Uterus (tissue), 4 donors: ENCODE data around the gene KCND3. TPM values are rescaled to one million over a fixed set of nuclear protein-coding genes. Genes with fewer than 3 reads are reported as not detected.

Experiments
- DNase-seq, 2 donors: peaks; one replicate each; pipeline ENCODE4 v3.0.0-alpha.2; 2019 to 2020
- H3K27ac ChIP-seq, 2 donors: fragments of 200-600 bp; sonication (generic); 1 replicate in 1 of 2; 2 replicates in 1 of 2; pipeline ENCODE4 v1.5.1; 2016 to 2018
- H3K27me3 ChIP-seq, 2 donors: fragments of 200-600 bp; sonication (generic); one replicate each; pipeline ENCODE4 v1.5.1; 2018 to 2019; ENCODE audit warnings: control low read depth in 1 of 2
- H3K36me3 ChIP-seq, 2 donors: fragments of 200-600 bp; sonication (generic); one replicate each; pipeline ENCODE4 v1.5.1; 2019; ENCODE audit warnings: control low read depth in 1 of 2
- H3K4me1 ChIP-seq, 2 donors: fragments of 200-600 bp; sonication (generic); one replicate each; pipeline ENCODE4 v1.5.1; 2018 to 2019; ENCODE audit warnings: control low read depth in 1 of 2
- H3K4me3 ChIP-seq, 2 donors: fragments of 200-600 bp; sonication (generic); 1 replicate in 1 of 2; 2 replicates in 1 of 2; pipeline ENCODE4 v1.5.1; 2018 to 2019; ENCODE audit warnings: mild to moderate bottlenecking in 1 of 2
- H3K9me3 ChIP-seq, 2 donors: fragments of 200-600 bp; sonication (generic); one replicate each; pipeline ENCODE4 v1.5.1; 2019; ENCODE audit warnings: control low read depth in 1 of 2
- CTCF ChIP-seq, 4 experiments: fragments of 200-600 bp in 2 of 4; fragments of 450-650 bp in 2 of 4; sonication (generic) in 2 of 4; IDR thresholded peaks; one replicate each; pipeline ENCODE4 v1.5.1; 2016 to 2019; ENCODE audit warnings: antibody characterized with exemption in 4 of 4, mild to moderate bottlenecking in 2 of 4, moderate library complexity in 1 of 4
- POLR2A ChIP-seq, 2 donors: fragments of 450-650 bp; IDR thresholded peaks; one replicate each; pipeline ENCODE4 v1.6.1; 2016; ENCODE audit warnings: antibody characterized with exemption in 2 of 2, mild to moderate bottlenecking in 1 of 2, moderate library complexity in 1 of 2
- intact Hi-C: fragments of 100-400 bp; cut with DNase I; formaldehyde crosslinking; loops from one replicate; pipeline ENCODE4 v1.15.1; 2023; ENCODE audit warnings: low total_unique reads
- total RNA-seq, 4 donors: library from RNA; depleted of rRNA in 3 of 4; stranded (reverse); fragments of >200 nt in 3 of 4; gene quantifications; one replicate each; pipeline versions ENCODE4 v1.1.0 to v1.2.4, GENCODE V29; 2014 to 2023
- donor health status: DM: yes; HTN: yes; CAD: no.

Gene KCND3
- total RNA-seq, 4 donors from 2014 or later: 5.0 to 13.5 (median 7.2) TPM

GRCh38 chr1:111739925-111740765, 249.3 kb downstream of the KCND3 start:
- Histone ChIP-seq H3K9me3 (no peaks in the 10 kb centered on the region), H3K4me3 (peak overlapping the region; percentile 38 to 41), H3K4me1 (no peaks in the 10 kb centered on the region), H3K27me3 (no peaks in the 10 kb centered on the region), H3K36me3 (no peaks in the 10 kb centered on the region), H3K27ac (peak overlapping the region; percentile 84 to 88)
- peak; percentile 76 to 77 for DNase-seq
- intact Hi-C loops: loop anchor here (5.0 kb wide), 1 partner anchor 233 kb away; no protein-coding TSS in a partner anchor
- TF ChIP-seq CTCF (IDR thresholded peaks at IDR 0.05): no peak
- TF ChIP-seq POLR2A (IDR thresholded peaks at IDR 0.05): no peak

- H3K36me3 ChIP-seq: no peaks in the 10 kb centered on the region
- peak; percentile 87 for DNase-seq
- H3K4me1 ChIP-seq: no peaks in the 10 kb centered on the region
- peak within 1 kb of the TSS; percentile 38 to 41 for H3K4me3 ChIP-seq
- intact Hi-C loops: no loop called here
- H3K9me3 ChIP-seq: no peaks in the 10 kb centered on the region
- peak within 1 kb of the TSS; percentile 84 to 88 for H3K27ac ChIP-seq
- TF ChIP-seq POLR2A (IDR thresholded peaks at IDR 0.05) (peak; percentile 73 to 75), CTCF (IDR thresholded peaks at IDR 0.05) (peak in 2 of 4 experiments; percentile 4 to 14)
- no peaks in the 10 kb centered on the region for H3K27me3 ChIP-seq
These were observed 250.1 kb downstream of the KCND3 start, which contains the start of gene INKA2 for GRCh38 chr1:111739194-111739924. Gene INKA2 (minus strand): TSS chr1:111739395. CDS start chr1:111739242, 153 bp downstream.

- intact Hi-C loops: no loop called here
- peak; percentile 22 to 29 for TF ChIP-seq POLR2A (IDR thresholded peaks at IDR 0.05)
- TF ChIP-seq CTCF (IDR thresholded peaks at IDR 0.05): no peak
- no peaks in the 10 kb centered on the region for H3K9me3 ChIP-seq
- peak overlapping the region; percentile 84 to 88 for H3K27ac ChIP-seq
- H3K4me3 ChIP-seq: peak overlapping the region; percentile 38 to 41
- H3K27me3 ChIP-seq: no peaks in the 10 kb centered on the region
- peaks cover 0 to 3% of the 10 kb centered on the region in 2 donors for H3K4me1 ChIP-seq
- no peaks in the 10 kb centered on the region for H3K36me3 ChIP-seq
- DNase-seq: peak; percentile 78 to 81
These were observed 250.9 kb downstream of the KCND3 start for GRCh38 chr1:111738436-111739193.

- no peaks in the 10 kb centered on the region for H3K9me3 ChIP-seq
- H3K4me1 ChIP-seq: peaks cover 0 to 6% of the 10 kb centered on the region in 2 donors
- peak overlapping the region; percentile 38 to 41 for H3K4me3 ChIP-seq
- no peaks in the 10 kb centered on the region for H3K36me3 ChIP-seq
- TF ChIP-seq POLR2A (IDR thresholded peaks at IDR 0.05) (no peak), CTCF (IDR thresholded peaks at IDR 0.05) (no peak)
- DNase-seq: no peak
- no peaks in the 10 kb centered on the region for H3K27me3 ChIP-seq
- H3K27ac ChIP-seq: peak overlapping the region; percentile 84 to 88
- intact Hi-C loops: no loop called here
These were observed 251.4 kb downstream of the KCND3 start for GRCh38 chr1:111738133-111738435.
